Activated CD8-positive, alpha-beta memory T cell treated with anti-CD3 and anti-CD28 coated beads, Interleukin-2, amount 10 ng/mL, durations not matched to agents 7 days and 5 days (primary cell): ENCODE results near the gene PDIA5. TPM values are rescaled to one million over a fixed set of nuclear protein-coding genes. Genes with fewer than 3 reads are reported as not detected.

Experiments
- ATAC-seq: fragments of 150-1000 bp; cut with Tn5 transposase; one replicate; pipeline ENCODE4 v1.10.0; 2021; ENCODE audit warnings: moderate library complexity
- CTCF ChIA-PET: fragments of 350-600 bp; sonication (Branson Sonifier 250); formaldehyde crosslinking; loops from one replicate; lab custom pipeline; 2021; ENCODE audit warnings: antibody characterized with exemption; lab: Charles Lee
- DNase-seq: peaks from one replicate; pipeline ENCODE4 v3.0.0-alpha.2; 2020
- H3K27ac Mint-ChIP-seq: one replicate; pipeline ENCODE4 v1.8.0; 2021; ENCODE audit warnings: mild to moderate bottlenecking, mixed read lengths
- H3K27me3 Mint-ChIP-seq: one replicate; pipeline ENCODE4 v1.8.0; 2021; ENCODE audit warnings: mixed read lengths
- H3K36me3 Mint-ChIP-seq: one replicate; pipeline ENCODE4 v1.8.0; 2021; ENCODE audit warnings: mild to moderate bottlenecking, mixed read lengths
- H3K4me1 Mint-ChIP-seq: one replicate; pipeline ENCODE4 v1.8.0; 2021; ENCODE audit warnings: mixed read lengths
- H3K4me3 Mint-ChIP-seq: one replicate; pipeline ENCODE4 v1.8.0; 2021; ENCODE audit warnings: mild to moderate bottlenecking, moderate library complexity, mixed read lengths
- H3K9me3 Mint-ChIP-seq: one replicate; pipeline ENCODE4 v1.8.0; 2022; ENCODE audit warnings: low read depth, mixed read lengths
- total RNA-seq, 2 experiments: library from RNA; stranded (reverse); gene quantifications; one replicate each; pipeline ENCODE4 v1.2.3, GENCODE V29; 2021

The PDIA5 gene
- total RNA-seq, 2 experiments from 2014 or later, result 9.4 to 11.1 TPM

DNA sequence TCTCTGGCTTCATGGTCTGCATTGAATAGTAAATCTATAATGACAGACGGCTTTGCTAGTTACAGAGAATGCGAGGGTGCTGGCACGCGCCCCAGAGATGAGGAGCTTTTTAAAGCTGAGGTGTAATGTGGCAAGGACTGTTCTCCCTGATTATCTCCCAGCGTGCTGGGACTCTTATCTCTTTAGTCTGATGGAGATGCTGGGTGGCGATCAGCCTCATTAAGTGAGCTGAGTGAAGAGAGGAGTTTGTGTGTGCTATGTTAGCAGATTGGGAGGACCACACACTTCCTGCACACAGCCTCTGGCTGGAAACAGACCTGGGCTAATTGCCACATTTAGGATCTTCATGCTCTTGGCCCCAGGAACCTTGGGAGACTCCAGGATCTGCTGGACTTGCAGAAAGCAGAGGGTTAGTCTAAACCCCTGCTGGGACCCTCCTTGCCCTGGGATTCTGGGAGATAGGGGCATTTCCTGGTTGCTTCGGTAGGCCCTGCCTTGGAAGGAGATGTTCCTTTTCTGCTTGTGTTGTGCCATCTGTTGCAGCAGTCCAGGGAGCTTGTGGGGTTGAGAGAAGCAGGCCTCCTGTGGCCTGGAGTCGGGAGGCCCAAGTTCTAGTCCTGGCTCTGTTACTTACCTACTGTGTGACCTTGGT, 15.0 kb downstream of the PDIA5 start:
- H3K27me3 Mint-ChIP-seq, result no peaks in the 10 kb centered on the region
- H3K27ac Mint-ChIP-seq, result peak overlapping the region; percentile 11
- H3K9me3 Mint-ChIP-seq, result no peaks in the 10 kb centered on the region
- H3K4me3 Mint-ChIP-seq, result no peak overlapping the region
- peaks cover 34% of the 10 kb centered on the region for H3K4me1 Mint-ChIP-seq
- no peaks in the 10 kb centered on the region for H3K36me3 Mint-ChIP-seq
- DNase-seq (no peak), ATAC-seq (no peak)
- CTCF ChIA-PET, result no interaction called here

DNA sequence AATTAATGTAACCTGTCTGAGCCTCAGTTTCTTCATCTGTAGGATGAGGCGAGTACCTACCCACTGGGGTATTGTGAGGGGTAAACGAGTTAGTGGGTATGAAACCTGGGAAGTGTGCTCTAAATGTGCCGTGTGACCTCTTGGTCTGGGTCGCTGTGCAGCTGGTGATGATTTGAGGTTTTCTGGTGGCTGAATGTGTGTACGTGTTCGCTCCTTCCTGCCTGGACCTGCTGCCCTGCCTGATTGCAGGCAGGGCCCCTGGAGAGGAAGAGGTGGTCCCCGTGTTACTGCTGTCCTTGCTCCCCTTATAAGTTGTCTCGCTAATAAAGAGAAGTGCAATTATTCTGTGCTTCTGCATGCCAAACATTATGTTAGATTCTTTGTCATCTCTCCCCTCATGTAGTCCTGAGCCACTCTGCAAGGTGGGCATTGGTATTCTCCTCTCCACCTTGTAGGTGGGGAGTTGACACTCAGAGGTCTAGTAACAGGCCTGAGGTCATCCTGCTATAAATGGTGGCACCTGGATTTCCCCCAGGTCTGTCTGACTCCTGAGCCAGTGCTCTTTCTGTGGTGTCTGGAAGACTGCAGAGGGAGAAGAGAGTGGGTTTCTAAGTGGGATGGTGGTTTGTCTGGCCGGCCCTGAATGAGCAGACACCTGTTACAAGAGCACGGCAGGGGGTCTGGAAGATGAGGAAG, 15.7 kb downstream of the PDIA5 start:
- H3K4me3 Mint-ChIP-seq, result no peak overlapping the region
- no peaks in the 10 kb centered on the region for H3K36me3 Mint-ChIP-seq
- no peaks in the 10 kb centered on the region for H3K27me3 Mint-ChIP-seq
- H3K27ac Mint-ChIP-seq, result peak overlapping the region; percentile 11
- ATAC-seq (peak; percentile 33), DNase-seq (no peak)
- CTCF ChIA-PET, result interaction anchor here (0.6 kb wide), 1 partner anchor 174 kb away, joined by 3 read pairs; no protein-coding TSS in a partner anchor
- peaks cover 34% of the 10 kb centered on the region for H3K4me1 Mint-ChIP-seq
- H3K9me3 Mint-ChIP-seq, result no peaks in the 10 kb centered on the region

DNA sequence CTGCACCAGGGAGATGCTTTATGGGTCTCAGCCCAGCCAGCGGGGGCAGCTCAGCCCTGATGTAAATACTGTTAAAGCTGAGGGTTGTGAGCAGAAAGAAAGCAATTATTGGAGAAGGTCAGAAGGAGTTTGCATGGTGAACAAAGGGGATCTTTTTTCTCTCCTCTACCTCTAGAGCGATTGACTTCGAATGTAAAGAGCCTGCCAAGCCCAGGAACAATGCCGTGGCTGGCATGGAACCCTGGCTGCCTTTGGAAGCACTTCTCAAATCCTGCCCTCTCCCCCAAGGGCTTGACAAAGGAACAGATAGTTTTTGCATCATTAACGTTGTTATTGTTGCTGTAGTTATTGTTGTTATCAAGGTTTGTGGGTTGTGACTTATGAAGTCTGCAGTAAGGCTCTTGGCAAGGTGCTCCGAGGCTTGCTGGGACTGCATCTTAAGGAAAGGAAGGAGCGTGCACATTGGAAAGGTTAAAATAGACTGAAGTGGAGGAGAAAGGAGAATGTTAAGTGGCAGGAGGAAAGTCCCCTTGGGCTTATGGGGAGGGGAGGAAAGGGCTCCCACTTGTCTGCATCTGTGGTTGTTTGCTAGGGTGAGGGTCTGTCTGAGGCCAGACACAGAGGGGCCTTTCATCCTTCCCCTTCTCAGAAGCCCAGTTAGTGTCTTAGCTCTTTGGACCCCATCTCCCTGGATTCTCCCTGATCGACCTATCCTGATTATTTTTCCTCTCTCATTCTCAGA, 16.7 kb downstream of the PDIA5 start:
- DNase-seq (no peak), ATAC-seq (no peak)
- no peaks in the 10 kb centered on the region for H3K27me3 Mint-ChIP-seq
- H3K27ac Mint-ChIP-seq, result no peak overlapping the region
- peaks cover 34% of the 10 kb centered on the region for H3K4me1 Mint-ChIP-seq
- CTCF ChIA-PET, result no interaction called here
- no peaks in the 10 kb centered on the region for H3K36me3 Mint-ChIP-seq
- H3K4me3 Mint-ChIP-seq, result no peak overlapping the region
- H3K9me3 Mint-ChIP-seq, result no peaks in the 10 kb centered on the region

DNA sequence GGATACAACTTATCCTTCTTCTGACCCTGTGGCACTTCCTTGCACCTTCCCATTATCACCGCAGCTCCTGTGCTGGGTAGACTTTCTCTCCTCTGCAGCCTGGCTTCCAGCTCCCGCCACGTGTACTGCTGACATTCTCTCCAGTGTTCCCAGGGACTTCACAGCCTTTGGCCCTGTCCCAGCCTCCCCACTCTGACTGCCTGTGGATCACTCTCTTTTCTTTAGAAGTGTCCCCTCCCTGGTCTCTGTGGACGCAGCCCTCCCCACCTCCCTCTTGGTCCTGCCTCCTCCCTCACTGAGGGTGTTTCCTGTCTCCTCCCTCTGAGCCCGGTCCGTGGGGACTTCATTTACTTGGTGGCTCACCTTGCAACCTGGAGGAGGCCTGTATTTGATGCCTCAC, 17.4 kb downstream of the PDIA5 start:
- Mint-ChIP-seq H3K36me3 (no peaks in the 10 kb centered on the region), H3K4me1 (peaks cover 34% of the 10 kb centered on the region), H3K4me3 (no peak overlapping the region), H3K27me3 (no peaks in the 10 kb centered on the region), H3K9me3 (no peaks in the 10 kb centered on the region), H3K27ac (no peak overlapping the region)
- CTCF ChIA-PET, result no interaction called here
- no peak for ATAC-seq
- DNase-seq, result no peak

DNA sequence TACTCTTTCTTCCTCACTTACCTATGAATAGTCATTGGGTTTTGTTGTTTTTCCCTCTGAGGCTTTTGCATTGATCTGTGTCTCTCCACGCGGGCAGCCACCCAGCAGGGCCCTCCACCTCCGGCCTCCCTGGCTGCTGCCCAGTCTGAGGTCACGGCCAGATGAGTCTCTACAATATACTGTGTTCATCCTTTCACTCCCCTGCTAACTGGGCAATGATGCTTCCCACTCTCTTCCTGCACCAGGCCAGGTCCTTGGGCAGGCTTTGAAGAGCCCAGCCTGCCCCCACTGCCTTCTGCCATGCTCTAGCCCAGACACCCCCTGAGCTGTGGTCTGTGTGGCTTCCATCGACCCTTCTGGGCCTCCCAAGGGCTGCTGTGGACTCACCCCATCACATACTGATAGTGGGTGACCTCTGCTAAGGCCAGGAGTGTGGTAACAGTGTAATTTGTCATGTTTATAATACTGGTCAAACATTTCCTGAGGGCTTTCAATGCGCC, 18.0 kb downstream of the PDIA5 start:
- Mint-ChIP-seq H3K4me1 (peaks cover 34% of the 10 kb centered on the region), H3K36me3 (no peaks in the 10 kb centered on the region), H3K9me3 (no peaks in the 10 kb centered on the region), H3K27me3 (no peaks in the 10 kb centered on the region), H3K27ac (no peak overlapping the region), H3K4me3 (no peak overlapping the region)
- CTCF ChIA-PET, result no interaction called here
- ATAC-seq (no peak), DNase-seq (no peak)

DNA sequence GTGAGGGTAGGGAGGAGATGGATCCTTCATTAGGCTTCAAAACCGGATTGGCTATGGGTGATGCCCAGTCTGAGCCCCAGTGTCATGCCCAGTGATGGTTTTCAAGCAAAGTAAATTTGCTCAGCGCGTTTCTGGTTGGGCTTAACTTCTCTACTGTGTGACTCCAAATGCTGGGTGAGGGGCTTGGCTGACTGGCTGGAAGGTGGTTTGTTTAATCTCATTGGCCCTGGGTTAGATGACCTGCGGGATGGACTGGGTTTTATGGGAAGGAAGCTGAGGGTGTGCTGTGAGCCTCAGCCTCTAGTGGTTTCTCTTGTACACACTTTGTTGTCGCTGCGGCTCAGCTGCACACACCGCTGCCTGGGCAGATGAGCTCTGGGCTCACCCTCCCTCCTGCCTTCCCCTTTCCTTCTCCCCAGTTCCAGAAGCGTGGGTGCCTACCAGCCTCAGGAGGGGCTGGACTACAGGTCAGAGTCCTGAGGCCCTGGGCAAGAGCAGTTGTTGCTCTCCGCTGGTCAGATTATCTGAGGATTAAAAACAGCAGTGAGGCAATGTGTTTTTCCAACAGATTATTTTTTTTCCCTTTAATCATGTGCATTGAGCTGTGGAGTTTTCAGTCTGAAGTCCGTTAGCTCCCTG, 18.6 kb downstream of the PDIA5 start:
- Mint-ChIP-seq H3K4me3 (no peak overlapping the region), H3K27ac (no peak overlapping the region), H3K9me3 (no peaks in the 10 kb centered on the region), H3K4me1 (peaks cover 36% of the 10 kb centered on the region), H3K36me3 (no peaks in the 10 kb centered on the region), H3K27me3 (no peaks in the 10 kb centered on the region)
- CTCF ChIA-PET, result interaction anchor here (1.0 kb wide), 1 partner anchor 12 kb away, joined by 3 read pairs; no protein-coding TSS in a partner anchor
- DNase-seq (no peak), ATAC-seq (peak; percentile 45)

DNA sequence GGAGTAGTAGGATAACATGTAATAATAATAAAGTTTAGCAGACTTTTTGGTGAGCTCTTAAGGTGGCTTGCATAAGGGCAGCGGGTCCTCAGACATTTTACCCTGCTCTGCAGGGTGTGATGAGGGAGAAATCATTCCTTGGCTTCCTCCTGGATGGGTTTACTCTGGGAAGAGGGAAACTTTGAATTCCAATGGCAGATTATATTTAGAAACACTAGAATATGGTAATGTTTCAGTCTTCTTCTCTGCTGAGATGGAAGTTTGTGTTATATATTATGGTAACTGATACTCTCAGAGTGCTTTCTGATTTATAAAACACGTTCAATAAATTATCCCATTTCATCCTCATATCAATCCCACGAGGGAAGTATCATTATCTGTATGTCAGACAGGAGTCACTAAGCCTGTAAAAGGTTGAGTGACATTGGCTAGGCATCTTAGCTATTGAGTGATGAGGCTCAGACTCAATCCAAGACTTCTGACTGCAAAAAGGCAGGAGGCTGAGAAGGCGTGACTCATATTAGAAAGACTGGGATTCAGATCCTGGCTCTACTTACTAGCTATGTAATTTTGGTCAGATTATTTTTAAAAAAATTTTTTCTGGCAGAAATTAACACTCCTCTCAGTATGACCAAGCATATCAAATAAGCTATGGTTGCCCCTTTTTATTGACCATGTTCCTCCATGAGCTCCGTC, 19.3 kb downstream of the PDIA5 start:
- Mint-ChIP-seq H3K36me3 (no peaks in the 10 kb centered on the region), H3K27ac (no peak overlapping the region), H3K27me3 (no peaks in the 10 kb centered on the region), H3K4me3 (no peak overlapping the region), H3K4me1 (peaks cover 41% of the 10 kb centered on the region), H3K9me3 (no peaks in the 10 kb centered on the region)
- DNase-seq (no peak), ATAC-seq (no peak)
- CTCF ChIA-PET, result interaction anchor here (1.0 kb wide), 1 partner anchor 12 kb away, joined by 3 read pairs; no protein-coding TSS in a partner anchor

DNA sequence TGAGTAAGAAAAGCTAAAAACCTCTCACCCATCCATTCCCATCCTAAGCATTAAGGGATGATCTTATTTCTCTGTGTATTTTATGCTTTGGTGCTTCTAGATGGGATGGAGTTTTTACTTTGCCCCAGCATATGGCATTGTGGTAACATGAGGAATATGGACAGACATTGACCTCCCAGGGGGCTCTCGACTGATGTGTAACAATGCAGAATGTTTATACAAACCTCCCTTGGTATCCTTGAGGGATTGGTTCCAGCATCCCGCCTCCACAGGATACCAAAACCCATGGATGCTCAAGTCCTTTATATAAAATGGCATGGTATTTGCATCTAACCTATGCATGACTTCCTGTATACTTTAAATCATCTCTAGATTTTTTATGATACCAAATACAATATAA, 21.6 kb downstream of the PDIA5 start:
- H3K9me3 Mint-ChIP-seq, result no peaks in the 10 kb centered on the region
- H3K4me1 Mint-ChIP-seq, result peaks cover 28% of the 10 kb centered on the region
- ATAC-seq (no peak), DNase-seq (no peak)
- no peaks in the 10 kb centered on the region for H3K27me3 Mint-ChIP-seq
- peaks cover 1% of the 10 kb centered on the region for H3K36me3 Mint-ChIP-seq
- CTCF ChIA-PET, result no interaction called here
- no peak overlapping the region for H3K27ac Mint-ChIP-seq
- H3K4me3 Mint-ChIP-seq, result no peak overlapping the region

DNA sequence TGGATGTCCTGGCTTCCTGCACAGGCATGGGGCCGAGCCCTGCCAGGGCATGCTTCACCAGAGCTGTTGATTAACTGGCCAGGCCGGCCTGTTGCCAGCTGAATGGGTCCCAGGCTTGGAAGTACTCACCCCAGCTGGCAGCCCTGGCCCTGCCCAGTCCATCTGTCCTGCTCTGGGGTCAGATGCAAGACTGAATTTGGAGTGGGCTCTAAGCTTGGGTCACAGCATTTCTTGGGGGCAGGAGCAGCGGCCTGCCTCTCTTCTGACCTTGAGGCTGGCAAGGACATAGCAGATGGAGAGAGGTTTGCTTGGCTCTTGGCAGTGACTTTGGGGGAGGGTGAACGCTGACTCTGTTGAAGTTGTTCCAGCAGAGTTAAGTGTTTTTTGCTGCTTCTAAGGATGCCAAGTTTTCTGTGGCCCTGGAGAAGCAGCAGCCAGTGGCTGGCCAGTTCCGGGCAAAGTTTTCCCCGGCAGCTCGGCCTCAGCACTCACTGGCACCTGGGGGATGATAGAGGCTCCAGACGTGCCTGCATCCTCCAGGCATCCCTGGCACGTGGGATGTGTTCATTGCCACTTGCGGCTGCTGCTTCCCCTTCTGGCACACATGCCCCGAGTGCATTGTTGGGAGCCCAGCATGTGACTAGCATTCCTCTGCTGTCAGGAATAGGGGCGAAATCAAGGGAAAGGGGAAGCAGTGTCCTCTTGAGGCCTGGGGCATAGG, 22.9 kb downstream of the PDIA5 start:
- Mint-ChIP-seq H3K36me3 (peaks cover 1% of the 10 kb centered on the region), H3K9me3 (no peaks in the 10 kb centered on the region), H3K27me3 (no peaks in the 10 kb centered on the region), H3K4me1 (peaks cover 19% of the 10 kb centered on the region), H3K27ac (no peak overlapping the region), H3K4me3 (no peak overlapping the region)
- CTCF ChIA-PET, result no interaction called here
- no peak for ATAC-seq
- no peak for DNase-seq

DNA sequence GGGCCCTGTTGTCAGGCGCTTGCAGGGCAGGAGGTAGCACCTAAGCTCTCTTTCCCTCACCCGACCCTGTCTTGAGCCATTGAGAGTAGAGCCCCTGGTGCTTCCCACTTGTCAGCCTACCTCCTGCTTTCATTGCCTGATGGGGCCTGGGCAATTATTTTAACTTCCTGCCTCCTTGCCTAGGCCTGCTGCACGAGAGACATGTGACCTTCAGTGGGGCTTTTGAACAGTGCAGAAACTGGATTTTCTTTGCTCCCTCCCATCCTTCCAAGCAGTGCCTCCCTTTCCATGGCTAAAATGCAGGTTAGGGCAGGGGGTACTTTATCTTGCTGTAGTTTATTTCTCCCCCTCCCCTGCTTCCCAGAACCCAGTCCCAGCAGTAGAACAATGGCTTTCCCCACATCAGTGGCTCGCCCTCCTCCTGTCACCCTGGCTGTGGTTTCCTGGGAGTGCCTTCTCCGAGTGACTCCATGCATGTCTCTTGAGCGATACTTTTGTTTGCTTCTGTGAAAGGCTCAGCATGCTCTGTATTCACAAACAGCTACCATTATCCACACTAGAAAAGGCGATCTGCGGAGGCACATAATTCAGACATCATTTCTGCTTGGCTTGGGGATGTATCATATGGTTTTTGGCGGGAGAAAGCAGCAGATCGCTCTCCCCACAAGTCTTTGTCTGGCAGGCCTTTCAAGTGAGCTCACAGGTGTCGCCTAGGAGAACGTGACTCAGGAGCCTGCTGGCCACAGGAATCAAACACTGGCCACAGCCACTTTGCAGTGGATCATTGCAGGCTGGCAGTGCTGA, 24.1 kb downstream of the PDIA5 start:
- no peak overlapping the region for H3K27ac Mint-ChIP-seq
- CTCF ChIA-PET, result no interaction called here
- peaks cover 1% of the 10 kb centered on the region for H3K36me3 Mint-ChIP-seq

DNA sequence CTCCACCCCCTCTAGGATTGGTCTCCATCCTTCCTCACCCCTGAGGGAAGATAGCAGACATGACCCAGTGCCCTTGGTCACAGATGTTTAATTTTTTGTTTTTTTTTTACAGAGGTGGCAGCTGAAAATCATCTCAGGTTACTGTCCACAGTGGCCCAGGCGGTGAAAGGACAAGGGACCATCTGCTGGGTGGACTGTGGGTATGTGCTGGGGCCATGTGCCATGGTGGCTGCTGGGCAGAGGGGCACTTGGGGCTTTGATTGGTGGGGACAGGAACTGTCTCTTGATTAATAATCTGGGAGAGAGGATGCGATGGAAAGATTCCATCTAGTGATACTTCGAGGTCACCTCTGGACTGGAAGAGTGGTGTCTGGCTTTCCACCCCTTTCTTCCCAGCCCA, 25.4 kb downstream of the PDIA5 start:
- H3K9me3 Mint-ChIP-seq, result no peaks in the 10 kb centered on the region
- H3K4me1 Mint-ChIP-seq, result peaks cover 8% of the 10 kb centered on the region
- CTCF ChIA-PET, result no interaction called here
- DNase-seq (no peak), ATAC-seq (no peak)
- no peak overlapping the region for H3K4me3 Mint-ChIP-seq
- no peak overlapping the region for H3K27ac Mint-ChIP-seq
- peaks cover 1% of the 10 kb centered on the region for H3K36me3 Mint-ChIP-seq
- H3K27me3 Mint-ChIP-seq, result no peaks in the 10 kb centered on the region

More for the DNA sequence above, 24.1 kb downstream of the PDIA5 start:
- Mint-ChIP-seq H3K27me3 (no peaks in the 10 kb centered on the region), H3K4me1 (peaks cover 8% of the 10 kb centered on the region), H3K4me3 (no peak overlapping the region), H3K9me3 (no peaks in the 10 kb centered on the region)
- DNase-seq (no peak), ATAC-seq (no peak)

DNA sequence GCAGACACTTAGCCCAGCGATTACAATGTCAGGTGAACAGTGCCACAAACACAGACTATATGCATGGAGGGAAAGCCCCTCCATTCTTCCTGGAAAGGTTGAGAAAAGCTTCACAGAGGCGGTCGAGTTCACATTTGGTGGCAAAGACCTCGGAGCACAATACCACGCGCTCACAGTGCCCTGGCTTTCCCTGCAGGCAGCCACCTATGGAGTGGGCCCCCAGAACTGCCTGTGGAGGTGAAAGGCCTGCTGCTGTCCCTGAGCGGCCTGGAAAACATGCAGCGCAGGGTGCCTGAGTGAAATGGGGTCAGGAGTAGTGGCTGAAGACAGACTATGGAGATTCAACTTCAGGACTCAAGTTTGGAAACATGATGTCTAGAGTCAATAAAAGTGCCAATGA, 26.9 kb downstream of the PDIA5 start:
- ATAC-seq (no peak), DNase-seq (no peak)
- Mint-ChIP-seq H3K27ac (no peak overlapping the region), H3K4me1 (peaks cover 8% of the 10 kb centered on the region), H3K9me3 (no peaks in the 10 kb centered on the region), H3K27me3 (no peaks in the 10 kb centered on the region), H3K4me3 (no peak overlapping the region), H3K36me3 (peaks cover 1% of the 10 kb centered on the region)
- CTCF ChIA-PET, result no interaction called here
